ENCODE results near the gene KLK7. TPM values are rescaled to one million over a fixed set of nuclear protein-coding genes. Genes with fewer than 3 reads are reported as not detected.

Gene KLK7
- total RNA-seq, 4 donors from 2014 or later = 0.31 to 16.7 TPM; not detected in 2

DNA sequence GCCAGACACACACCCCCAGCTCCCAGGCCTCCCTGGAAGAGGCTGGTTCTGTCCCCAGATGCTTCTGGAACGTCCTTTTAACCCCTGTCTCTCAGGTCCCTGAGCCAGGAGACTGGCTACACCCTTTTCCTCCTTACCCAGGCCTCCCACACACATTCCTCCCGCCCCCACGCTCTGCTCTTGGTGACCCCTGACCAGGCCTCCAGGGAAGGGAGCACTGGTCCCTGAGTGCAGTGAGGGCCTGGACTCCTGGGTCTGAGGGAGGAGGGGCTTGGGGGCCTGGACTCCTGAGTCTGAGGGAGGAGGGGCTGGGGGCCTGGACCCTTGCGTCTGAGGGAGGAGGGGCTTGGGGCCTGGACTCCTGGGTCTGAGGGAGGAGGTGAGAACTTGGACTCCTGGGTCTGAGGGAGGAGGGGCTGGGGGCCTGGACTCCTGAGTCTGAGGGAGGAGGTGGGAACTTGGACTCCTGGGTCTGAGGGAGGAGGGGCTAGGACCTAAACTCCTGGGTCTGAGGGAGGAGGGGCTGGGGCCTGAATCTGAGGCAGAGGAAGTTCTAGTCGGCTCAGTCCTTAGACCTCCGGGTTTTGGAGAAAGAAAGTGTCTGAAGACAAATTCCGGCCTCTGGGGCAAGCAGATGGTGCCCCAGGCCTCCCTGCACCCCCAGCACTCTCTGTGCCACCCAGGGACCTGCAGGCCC, 14.9 kb downstream of the KLK7 start:
- Histone ChIP-seq H3K36me3 (no peaks in the 10 kb centered on the region), H3K27me3 (peaks cover 95% of the 10 kb centered on the region), H3K27ac (no peak overlapping the region)

DNA sequence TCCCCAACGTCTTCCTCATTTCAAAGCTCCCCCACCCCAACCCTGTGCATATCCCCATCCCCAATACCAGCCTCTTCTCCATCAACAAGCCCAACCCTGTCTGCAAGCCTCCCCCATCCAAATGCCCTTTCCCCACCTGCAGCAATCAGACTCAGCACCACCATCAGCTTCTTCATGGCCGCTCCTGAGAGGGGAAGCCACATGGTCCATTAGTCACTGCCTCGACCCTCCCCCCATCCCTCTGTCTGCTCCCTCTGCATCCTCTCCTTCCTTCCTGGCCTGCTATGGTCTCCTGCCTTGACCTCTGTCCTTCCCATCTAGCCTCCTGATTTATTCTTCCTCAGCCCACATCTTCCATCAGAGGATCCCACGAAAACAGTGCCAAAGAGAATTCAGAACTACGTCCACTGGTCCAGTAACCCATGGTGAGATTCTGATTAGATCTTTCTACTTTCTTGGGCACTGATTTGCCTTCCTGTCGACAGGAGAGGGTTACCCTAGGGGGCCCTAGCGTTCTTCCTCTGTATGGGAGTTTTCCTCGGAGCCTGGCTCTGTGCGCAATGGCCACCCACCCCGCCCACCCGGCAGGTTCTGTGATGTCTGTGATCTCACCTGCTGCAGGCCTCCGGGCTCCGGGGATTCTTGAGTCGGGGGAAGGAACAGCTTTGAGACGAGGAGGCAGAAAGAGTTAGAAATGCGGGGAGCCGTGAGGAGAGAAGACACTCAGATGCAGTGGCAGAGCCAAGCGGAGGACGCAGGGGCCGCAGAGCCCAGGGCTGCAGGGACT, 15.6 kb downstream of the KLK7 start:
- H3K4me3 ChIP-seq = no peak overlapping the region
- no peak overlapping the region for H3K27ac ChIP-seq
- WGBS, 2 donors (ENCODE audit: low coverage in 1 of 2) = 30% methylated on average over 6 to 11 of the region's 20 CpGs
- no peaks in the 10 kb centered on the region for H3K4me1 ChIP-seq
- no peaks in the 10 kb centered on the region for H3K36me3 ChIP-seq
- no peaks in the 10 kb centered on the region for H3K9me3 ChIP-seq
- ATAC-seq = no peak
- peaks cover 95% of the 10 kb centered on the region for H3K27me3 ChIP-seq
- TF ChIP-seq, protein P1, sequence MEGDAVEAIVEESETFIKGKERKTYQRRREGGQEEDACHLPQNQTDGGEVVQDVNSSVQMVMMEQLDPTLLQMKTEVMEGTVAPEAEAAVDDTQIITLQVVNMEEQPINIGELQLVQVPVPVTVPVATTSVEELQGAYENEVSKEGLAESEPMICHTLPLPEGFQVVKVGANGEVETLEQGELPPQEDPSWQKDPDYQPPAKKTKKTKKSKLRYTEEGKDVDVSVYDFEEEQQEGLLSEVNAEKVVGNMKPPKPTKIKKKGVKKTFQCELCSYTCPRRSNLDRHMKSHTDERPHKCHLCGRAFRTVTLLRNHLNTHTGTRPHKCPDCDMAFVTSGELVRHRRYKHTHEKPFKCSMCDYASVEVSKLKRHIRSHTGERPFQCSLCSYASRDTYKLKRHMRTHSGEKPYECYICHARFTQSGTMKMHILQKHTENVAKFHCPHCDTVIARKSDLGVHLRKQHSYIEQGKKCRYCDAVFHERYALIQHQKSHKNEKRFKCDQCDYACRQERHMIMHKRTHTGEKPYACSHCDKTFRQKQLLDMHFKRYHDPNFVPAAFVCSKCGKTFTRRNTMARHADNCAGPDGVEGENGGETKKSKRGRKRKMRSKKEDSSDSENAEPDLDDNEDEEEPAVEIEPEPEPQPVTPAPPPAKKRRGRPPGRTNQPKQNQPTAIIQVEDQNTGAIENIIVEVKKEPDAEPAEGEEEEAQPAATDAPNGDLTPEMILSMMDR (IDR thresholded peaks at IDR 0.05) = no peak
- TF ChIP-seq POLR2A (IDR thresholded peaks at IDR 0.05) = no peak
- no peak for TF ChIP-seq POLR2AphosphoS5 (IDR thresholded peaks at IDR 0.05)
- TF ChIP-seq EP300 (IDR thresholded peaks at IDR 0.05) = no peak

More for the DNA sequence above, 14.9 kb downstream of the KLK7 start:
- no peak overlapping the region for H3K4me3 ChIP-seq
- no peak for TF ChIP-seq EP300 (IDR thresholded peaks at IDR 0.05)
- no peak for TF ChIP-seq POLR2AphosphoS5 (IDR thresholded peaks at IDR 0.05)
- no peak for TF ChIP-seq POLR2A (IDR thresholded peaks at IDR 0.05)
- TF ChIP-seq, protein P1 (IDR thresholded peaks at IDR 0.05) = no peak
- no peak for ATAC-seq
- 20% methylated on average over 1 of the region's 7 CpGs; no CpG with 5 or more reads in 1 of the 2 donors for WGBS, 2 donors (ENCODE audit: low coverage in 1 of 2)
- no peaks in the 10 kb centered on the region for H3K9me3 ChIP-seq
- H3K4me1 ChIP-seq = no peaks in the 10 kb centered on the region

DNA sequence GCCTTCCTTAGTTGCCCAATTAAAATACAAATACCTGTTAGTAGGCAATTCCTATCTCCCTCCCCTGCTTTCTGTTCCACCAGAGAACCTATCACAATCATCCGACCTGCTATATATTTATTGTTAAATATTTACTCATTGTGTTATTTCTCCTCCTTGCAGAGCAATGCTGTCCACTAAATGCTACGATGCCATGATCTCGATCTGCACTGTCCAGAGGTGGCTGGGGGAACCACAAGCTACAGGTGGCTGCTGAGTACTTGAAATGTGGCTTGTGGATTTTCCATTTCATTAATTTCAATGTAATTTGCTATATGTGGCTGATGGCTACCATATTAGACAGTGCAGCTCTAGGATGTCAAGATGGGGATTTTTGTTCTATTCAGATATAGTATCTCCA, 19.5 kb downstream of the KLK7 start:
- 70 to 74% methylated on average over 3 of the region's 3 CpGs for WGBS, 2 donors (ENCODE audit: low coverage in 1 of 2)

DNA sequence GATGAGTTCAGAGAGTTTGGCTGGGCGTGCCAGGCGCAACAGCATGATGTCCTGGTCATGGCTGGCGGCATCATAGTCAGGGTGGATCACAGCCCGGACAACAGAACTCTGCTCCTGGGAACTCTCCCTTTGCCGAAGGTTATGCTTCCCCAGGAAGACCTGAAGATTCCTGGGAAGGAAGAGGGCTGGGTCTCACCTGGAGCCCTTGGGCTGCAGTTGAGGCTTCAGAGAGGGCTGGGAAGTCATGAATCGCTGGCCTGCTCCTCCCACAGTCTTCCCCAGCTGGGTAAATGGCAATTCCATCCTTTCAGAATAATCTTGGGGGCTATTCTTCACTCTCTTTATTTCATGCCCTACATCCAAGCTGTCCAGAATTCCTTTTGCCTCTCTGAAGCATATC, 20.3 kb downstream of the KLK7 start:
- peaks cover 88% of the 10 kb centered on the region for H3K27me3 ChIP-seq
- WGBS, 2 donors (ENCODE audit: low coverage in 1 of 2) = 56 to 83% methylated on average over 2 to 4 of the region's 6 CpGs

More for the DNA sequence above, 19.5 kb downstream of the KLK7 start:
- H3K4me3 ChIP-seq = no peak overlapping the region
- H3K27ac ChIP-seq = no peak overlapping the region
- H3K4me1 ChIP-seq = no peaks in the 10 kb centered on the region
- H3K36me3 ChIP-seq = no peaks in the 10 kb centered on the region
- TF ChIP-seq POLR2AphosphoS5 (IDR thresholded peaks at IDR 0.05) (no peak), POLR2A (IDR thresholded peaks at IDR 0.05) (no peak), EP300 (IDR thresholded peaks at IDR 0.05) (no peak)
- TF ChIP-seq, protein P1 (IDR thresholded peaks at IDR 0.05) = no peak
- ATAC-seq = no peak
- no peaks in the 10 kb centered on the region for H3K9me3 ChIP-seq
- H3K27me3 ChIP-seq = peaks cover 88% of the 10 kb centered on the region

More for the DNA sequence above, 20.3 kb downstream of the KLK7 start:
- Histone ChIP-seq H3K9me3 (no peaks in the 10 kb centered on the region), H3K4me1 (no peaks in the 10 kb centered on the region), H3K27ac (no peak overlapping the region), H3K36me3 (no peaks in the 10 kb centered on the region), H3K4me3 (no peak overlapping the region)
- no peak for ATAC-seq
- TF ChIP-seq POLR2A (IDR thresholded peaks at IDR 0.05) = no peak
- TF ChIP-seq, protein P1 (IDR thresholded peaks at IDR 0.05) = no peak
- TF ChIP-seq POLR2AphosphoS5 (IDR thresholded peaks at IDR 0.05) = no peak
- no peak for TF ChIP-seq EP300 (IDR thresholded peaks at IDR 0.05)

All from gastroesophageal sphincter (tissue), 4 donors.